Ishikawa (cell line): ENCODE data around the gene COX6B2.

Source experiments
- CEBPB ChIP-seq: IDR thresholded peaks from 2 replicates; pipeline ENCODE4 v1.6.1; 2012
- CREB1 ChIP-seq: IDR thresholded peaks from 2 replicates; pipeline ENCODE4 v1.6.1; 2012; ENCODE audit warnings: low read depth
- EGR1 ChIP-seq: IDR thresholded peaks from 2 replicates; pipeline ENCODE4 v1.6.1; 2012
- EP300 ChIP-seq: IDR thresholded peaks from 2 replicates; pipeline ENCODE4 v1.6.1; 2012; ENCODE audit warnings: borderline replicate concordance
- FOXM1 ChIP-seq: IDR thresholded peaks from 2 replicates; pipeline ENCODE4 v1.6.1; 2012; ENCODE audit warnings: low read depth, borderline replicate concordance
- MAX ChIP-seq: IDR thresholded peaks from 2 replicates; pipeline ENCODE4 v1.6.1; 2012
- NFIC ChIP-seq: IDR thresholded peaks from 2 replicates; pipeline ENCODE4 v1.6.1; 2012
- RAD21 ChIP-seq: IDR thresholded peaks from 2 replicates; pipeline ENCODE4 v1.6.1; 2012; ENCODE audit warnings: low read depth
- REST ChIP-seq: IDR thresholded peaks from 2 replicates; pipeline ENCODE4 v1.6.1; 2012; ENCODE audit warnings: low read depth, mild to moderate bottlenecking
- TAF1 ChIP-seq: IDR thresholded peaks from 2 replicates; pipeline ENCODE4 v1.6.1; 2012; ENCODE audit warnings: low read depth, mild to moderate bottlenecking
- TCF12 ChIP-seq: IDR thresholded peaks from 2 replicates; pipeline ENCODE4 v1.6.1; 2012; ENCODE audit warnings: low read depth
- TEAD4 ChIP-seq: IDR thresholded peaks from 2 replicates; pipeline ENCODE4 v1.6.1; 2012
- USF1 ChIP-seq: IDR thresholded peaks from 2 replicates; pipeline ENCODE4 v1.6.1; 2012
- YY1 ChIP-seq: IDR thresholded peaks from 2 replicates; pipeline ENCODE4 v1.6.1; 2012; ENCODE audit warnings: low read depth
- ZBTB7A ChIP-seq: IDR thresholded peaks from 2 replicates; pipeline ENCODE4 v1.6.1; 2012; ENCODE audit warnings: low read depth

The COX6B2 gene

GRCh38 chr19:55389386-55390317 is 35.1 kb upstream of the COX6B2 start:
- no peak for TF ChIP-seq MAX
- TF ChIP-seq NFIC, result no peak
- no peak for TF ChIP-seq EGR1
- TF ChIP-seq EP300, result no peak
- no peak for TF ChIP-seq CEBPB
- no peak for TF ChIP-seq FOXM1
- TF ChIP-seq REST, result no peak
- TF ChIP-seq TCF12, result no peak
- TF ChIP-seq ZBTB7A, result no peak
- TF ChIP-seq USF1, result no peak
- TF ChIP-seq RAD21, result no peak
- TF ChIP-seq TEAD4, result no peak
- no peak for TF ChIP-seq CREB1
- no peak for TF ChIP-seq YY1
- TF ChIP-seq TAF1, result no peak

GRCh38 chr19:55387736-55388497 is 33.4 kb upstream of the COX6B2 start:
- TF ChIP-seq RAD21 (no peak), YY1 (no peak), TCF12 (no peak), CREB1 (no peak), FOXM1 (no peak), EGR1 (no peak), MAX (no peak), ZBTB7A (no peak), CEBPB (no peak)

- TF ChIP-seq MAX (no peak), EP300 (no peak)
Measured at GRCh38 chr19:55386493-55386971, 32.0 kb upstream of the COX6B2 start.

- TF ChIP-seq TAF1 (peak; percentile 100), MAX (peak; percentile 71), CEBPB (no peak), REST (no peak), EP300 (no peak), ZBTB7A (no peak), RAD21 (no peak), NFIC (no peak), FOXM1 (no peak), CREB1 (peak; percentile 52; the same call in 1 of the 2 replicates), TEAD4 (peak; percentile 34; the same call in 1 of the 2 replicates), YY1 (peak; percentile 80), TCF12 (peak; percentile 49; the same call in 1 of the 2 replicates), EGR1 (no peak), USF1 (peak; percentile 35; the same call in 1 of the 2 replicates)
Measured at GRCh38 chr19:55385724-55386492, 31.4 kb upstream of the COX6B2 start, which contains the start of gene RPL28. Gene RPL28 (plus strand): TSS chr19:55385932. CDS start chr19:55386358, 426 bp downstream.
